Measurements from ENCODE around the gene SMAD7.
A peak's percentile ranks its signal among the peaks of the same experiment; 100 is the strongest.

The SMAD7 gene

DNA sequence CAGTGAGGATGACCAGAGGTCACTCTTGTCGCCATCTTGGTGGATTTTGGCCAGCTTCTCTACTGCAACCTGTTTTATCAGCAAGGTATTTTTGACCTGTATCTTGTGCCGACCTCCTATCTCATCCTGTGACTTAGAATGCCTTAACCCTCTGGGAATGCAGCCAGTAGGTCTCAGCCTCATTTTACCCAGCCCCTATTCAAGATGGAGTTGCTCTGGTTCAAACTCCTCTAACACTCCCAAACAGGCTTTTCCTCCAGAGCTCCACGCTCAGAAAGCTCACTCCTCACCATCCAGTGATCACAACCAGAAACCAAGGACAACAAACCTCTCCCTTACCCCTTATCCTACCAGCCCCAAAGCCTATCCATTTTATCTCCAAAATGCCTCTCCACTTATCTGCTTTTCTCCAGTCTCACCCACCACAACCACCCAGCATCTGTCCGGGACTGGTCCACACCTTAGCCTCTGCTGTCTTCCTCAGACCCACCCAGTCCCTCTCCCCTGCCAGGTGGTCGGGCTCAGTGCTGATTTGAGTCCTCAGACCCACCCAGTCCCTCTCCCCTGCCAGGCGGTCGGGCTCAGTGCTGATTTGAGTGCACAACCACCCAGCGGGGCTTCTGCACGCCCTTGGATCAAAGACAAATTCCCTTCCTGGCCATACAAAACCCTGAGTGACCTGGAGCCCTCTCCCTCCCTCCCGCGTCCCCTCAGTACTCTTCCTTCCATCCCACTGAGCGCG lies 11.7 kb upstream of the SMAD7 start:
- no peak for DNase-seq (ENCODE audit: low read depth in 2 of 3, low spot score in 1 of 3)

GRCh38 chr18:48961547-48961946 lies 10.8 kb upstream of the SMAD7 start:
- DNase-seq (ENCODE audit: low read depth in 2 of 3, low spot score in 1 of 3): no peak

DNA sequence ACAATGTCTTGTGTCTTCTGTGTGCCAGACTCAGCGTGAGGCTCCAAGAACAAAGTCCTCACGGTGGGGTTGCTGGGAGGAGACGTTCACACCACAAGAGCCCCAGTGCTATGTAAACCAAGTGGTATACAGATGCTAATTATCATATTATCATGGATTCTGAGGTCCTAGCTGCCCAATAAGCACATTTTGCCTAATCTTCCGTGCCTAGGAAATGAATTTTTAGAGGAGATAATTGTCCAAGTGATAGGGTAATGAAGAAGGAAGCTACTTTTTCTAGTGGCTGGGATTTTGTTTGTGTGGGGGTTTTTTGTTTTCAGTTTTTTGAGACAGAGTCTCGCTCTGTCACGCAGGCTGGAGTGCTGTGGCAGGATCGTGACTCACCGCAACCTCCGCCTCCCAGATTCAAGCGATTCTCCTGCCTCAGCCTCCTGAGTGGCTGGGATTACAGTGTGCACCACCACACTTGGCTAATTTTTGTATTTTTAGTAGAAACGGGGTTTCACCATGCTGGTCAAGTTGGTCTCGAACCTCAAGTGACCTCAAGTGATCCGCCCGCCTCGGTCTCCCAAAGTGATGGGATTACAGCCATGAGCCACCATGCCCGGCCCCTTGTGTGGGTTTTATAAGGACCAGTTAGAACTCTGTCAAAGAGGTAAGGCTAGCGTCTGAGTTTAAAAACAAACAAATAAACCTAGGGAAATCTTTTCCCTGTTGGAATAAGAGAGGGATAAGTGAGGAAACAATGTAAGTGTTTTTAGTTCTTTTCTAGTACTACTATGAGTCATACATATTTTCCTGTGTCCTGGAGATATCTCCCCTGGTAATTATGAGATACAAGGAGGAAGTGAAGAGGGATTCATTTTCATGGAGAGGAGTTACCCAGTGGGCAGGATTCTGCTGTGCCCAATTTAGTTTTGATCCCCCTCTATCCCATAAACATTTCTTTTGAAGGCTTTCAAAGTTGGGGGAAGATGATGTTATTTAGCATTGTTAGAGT lies 9.5 kb upstream of the SMAD7 start:
- no peak for DNase-seq (ENCODE audit: low read depth in 2 of 3, low spot score in 1 of 3)

DNA sequence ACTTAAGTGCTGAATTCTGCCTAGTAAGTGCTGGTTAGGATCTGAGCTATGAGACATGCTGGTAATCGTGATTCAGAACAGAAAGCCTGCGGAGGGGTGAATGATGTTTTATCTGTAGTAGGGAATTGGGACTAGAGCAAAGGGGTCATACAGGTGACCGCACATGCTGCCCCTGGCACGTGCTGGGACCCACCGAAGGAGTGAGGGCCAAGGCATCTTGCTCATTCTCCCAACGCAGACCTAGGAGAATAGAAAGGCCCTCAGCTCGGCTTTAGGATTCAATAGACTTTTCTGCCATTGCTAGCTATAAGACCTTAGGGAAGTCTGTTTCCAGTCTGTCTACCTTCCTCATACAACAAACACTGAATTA lies 8.8 kb upstream of the SMAD7 start:
- DNase-seq (ENCODE audit: low read depth in 2 of 3, low spot score in 1 of 3): no peak

GRCh38 chr18:48958951-48959350 lies 8.2 kb upstream of the SMAD7 start:
- no peak for DNase-seq (ENCODE audit: low read depth in 2 of 3, low spot score in 1 of 3)

- DNase-seq (ENCODE audit: low read depth in 2 of 3, low spot score in 1 of 3): no peak
These were observed 6.9 kb upstream of the SMAD7 start for GRCh38 chr18:48957616-48958015.

- no peak for DNase-seq (ENCODE audit: low read depth in 2 of 3, low spot score in 1 of 3)
These were observed 6.4 kb upstream of the SMAD7 start for GRCh38 chr18:48957136-48957535.

DNA sequence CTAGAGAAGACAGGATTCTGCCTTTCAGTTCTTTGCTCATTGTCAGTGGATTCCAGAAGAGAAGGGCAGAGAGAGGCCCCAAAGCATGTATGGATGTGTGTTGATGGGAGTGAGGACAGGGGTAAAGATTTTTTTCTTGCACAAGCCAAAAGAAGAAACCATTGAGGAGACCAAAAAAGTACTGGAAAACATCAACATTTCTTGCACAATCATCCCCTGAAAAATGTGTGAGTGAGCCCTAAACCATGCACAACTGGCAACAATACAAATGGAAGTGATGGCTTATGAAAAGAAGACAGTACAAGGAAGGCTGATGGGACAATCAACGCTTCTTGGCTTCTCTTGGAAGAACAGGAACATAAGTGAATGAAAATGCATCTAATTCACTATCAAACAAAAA lies 5.6 kb upstream of the SMAD7 start:
- DNase-seq (ENCODE audit: low read depth in 2 of 3, low spot score in 1 of 3): no peak

DNA sequence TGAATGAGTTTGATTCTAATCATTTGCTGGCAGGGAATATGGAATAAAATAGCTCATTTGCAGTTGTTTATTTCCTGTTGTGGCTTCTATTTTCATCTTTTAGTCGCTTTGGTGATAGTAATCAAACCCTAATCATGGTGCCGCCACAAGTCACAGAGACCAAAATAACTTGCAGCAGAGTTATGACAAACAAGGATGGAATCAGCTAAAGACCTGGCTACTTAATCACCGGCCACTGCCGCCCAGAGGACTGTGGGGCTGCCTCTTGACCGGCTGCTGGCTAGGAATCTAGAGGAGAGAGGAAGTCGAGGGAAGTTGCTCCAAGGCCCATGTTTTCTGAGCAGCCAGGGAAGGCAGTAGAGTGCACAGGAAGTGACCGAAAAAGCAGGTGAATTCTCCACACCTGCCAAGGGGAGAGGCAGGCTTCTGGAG lies 5.1 kb upstream of the SMAD7 start:
- DNase-seq (ENCODE audit: low read depth in 2 of 3, low spot score in 1 of 3): no peak

GRCh38 chr18:48954886-48955819 lies 4.4 kb upstream of the SMAD7 start:
- no peak for DNase-seq (ENCODE audit: low read depth in 2 of 3, low spot score in 1 of 3)

GRCh38 chr18:48953104-48953706 lies 2.4 kb upstream of the SMAD7 start:
- DNase-seq (ENCODE audit: low read depth in 2 of 3, low spot score in 1 of 3): no peak

DNA sequence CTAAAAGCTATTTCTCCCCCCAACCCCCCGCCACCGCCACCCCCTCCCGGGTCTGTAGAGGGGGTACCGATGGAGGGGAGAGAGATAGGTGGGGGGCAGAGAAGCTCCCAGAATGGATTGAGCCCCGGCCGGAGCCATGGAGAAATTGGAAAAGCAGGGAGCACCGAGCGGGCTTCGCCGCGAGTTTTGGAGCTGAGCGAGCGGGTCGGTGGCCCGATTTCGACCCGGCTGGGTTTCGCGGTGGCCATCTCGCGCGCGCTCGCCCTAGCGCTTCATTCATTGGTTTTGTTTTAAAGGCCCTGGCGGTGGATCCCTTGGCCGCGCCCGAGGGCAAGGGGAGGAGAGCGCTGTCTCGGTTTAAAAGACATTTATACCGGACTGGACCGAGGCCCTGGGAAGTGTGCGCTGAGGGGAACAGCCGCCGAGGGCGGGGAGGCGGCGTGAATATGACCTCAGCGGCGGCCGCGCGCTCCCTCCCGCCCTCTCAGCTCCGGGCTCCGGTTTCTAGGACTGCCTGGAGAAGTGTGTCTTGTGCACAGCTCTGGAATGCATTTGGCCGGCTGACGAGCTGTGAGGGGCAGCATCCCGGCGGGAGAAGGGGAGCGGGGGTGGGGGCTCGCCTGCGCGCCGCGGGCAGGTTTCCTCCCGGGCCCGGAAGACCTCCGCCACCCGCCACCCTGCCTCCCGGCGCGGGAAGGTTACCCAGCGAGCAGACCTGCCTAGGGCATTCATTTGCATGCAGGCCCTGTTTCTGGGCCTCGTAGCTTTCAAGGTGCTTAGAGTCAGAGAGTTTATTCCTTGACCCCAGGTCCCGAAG lies 1.7 kb upstream of the SMAD7 start:
- no peak for DNase-seq (ENCODE audit: low read depth in 2 of 3, low spot score in 1 of 3)

DNA sequence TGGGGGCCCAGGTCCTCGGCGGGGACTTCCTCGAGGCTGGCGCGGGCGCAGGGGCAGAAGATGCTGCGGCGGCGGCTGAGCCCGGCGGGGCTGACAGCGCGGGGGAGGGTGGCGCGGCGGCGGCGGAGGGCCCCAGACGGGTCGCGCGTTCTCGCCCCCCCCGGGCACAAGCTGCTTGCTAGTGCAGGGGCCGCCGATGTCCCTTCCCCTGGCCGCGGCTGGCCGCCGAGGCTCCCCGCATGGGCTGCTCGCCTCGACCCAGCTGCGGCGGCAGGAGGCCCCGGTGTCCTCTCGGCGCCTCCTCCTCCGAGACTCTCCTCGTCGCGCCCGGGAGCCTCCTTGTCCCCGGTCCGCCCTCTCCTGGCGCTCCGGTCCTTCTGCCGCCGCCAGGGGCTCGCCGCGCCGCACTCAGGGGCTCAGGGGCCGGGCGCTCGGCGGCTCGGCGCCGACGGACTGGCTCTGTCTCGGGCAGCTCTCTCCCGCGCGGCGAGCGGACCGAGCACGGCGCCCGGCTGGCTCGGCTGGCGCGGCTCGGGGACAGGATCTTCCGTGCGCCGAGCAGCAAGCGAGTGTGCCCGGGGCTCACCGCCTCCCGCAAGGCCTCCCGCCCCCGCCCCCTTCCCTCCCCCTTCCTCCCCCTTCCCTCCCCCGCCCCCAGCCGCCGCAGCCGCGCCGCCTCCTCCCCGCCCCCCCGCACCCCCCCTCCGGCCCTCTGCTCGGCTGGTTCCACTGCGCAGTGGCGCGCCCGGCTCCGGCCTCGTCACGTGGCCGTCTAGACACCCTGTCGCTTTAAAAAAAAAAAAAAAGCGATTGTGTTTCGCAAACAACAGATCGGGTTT lies 902 bp upstream of the SMAD7 start:
- peak in 1 of 3 donors; percentile 76 for DNase-seq (ENCODE audit: low read depth in 2 of 3, low spot score in 1 of 3)

GRCh38 chr18:48949606-48950535 lies 894 bp downstream of the SMAD7 start:
- no peak for DNase-seq (ENCODE audit: low read depth in 2 of 3, low spot score in 1 of 3)

DNA sequence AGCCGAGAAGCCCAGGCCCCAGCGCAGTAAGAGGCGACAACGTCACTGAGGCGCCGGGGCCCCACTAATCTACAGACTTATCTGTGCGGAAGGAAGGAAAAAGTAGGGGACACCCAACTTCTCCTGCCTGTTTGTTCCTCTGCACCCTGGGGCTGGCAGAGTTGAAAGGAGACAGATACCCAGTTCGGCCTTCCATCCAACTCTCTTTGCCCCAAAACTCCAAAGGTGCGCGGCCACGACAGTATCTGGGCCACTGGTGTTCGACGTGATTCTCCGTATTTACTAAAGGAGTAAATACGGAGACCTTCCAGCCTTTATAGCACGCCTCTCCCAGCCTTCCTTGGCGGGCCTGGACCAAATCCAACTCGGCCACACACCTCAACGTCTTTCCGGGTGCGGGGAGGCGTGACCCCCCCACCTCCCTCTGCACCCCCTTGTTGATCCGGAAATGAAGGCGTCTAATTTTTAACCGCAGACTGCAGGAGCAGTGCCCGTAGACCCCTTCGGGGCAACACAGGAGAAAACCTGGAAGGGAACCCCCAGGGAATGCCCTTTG lies 1.6 kb downstream of the SMAD7 start:
- DNase-seq (ENCODE audit: low read depth in 2 of 3, low spot score in 1 of 3): no peak

- DNase-seq (ENCODE audit: low read depth in 2 of 3, low spot score in 1 of 3): no peak
These were observed 2.4 kb downstream of the SMAD7 start for GRCh38 chr18:48948112-48949049.

Data from stimulated activated CD4-positive, alpha-beta T cell treated with anti-CD3 and anti-CD28 coated beads, Interleukin-12 subunit alpha, Interleukin-12 subunit beta, amount 100 ng/mL, for 48 hours (primary cell).